Ectodermal cell (in vitro differentiated cells): ENCODE results near the gene ALX3. TPM values are rescaled to one million over a fixed set of nuclear protein-coding genes. Genes with fewer than 3 reads are reported as not detected.

Source experiments
- H3K27ac ChIP-seq: 2 replicates; pipeline ENCODE4 v1.7.0; 2013; ENCODE audit warnings: mild to moderate bottlenecking, low read depth, low read length; ENCODE audit not compliant: insufficient read depth, poor library complexity, severe bottlenecking
- H3K27me3 ChIP-seq: 2 replicates; pipeline ENCODE4 v1.7.0; 2013; ENCODE audit warnings: mild to moderate bottlenecking, low read length; ENCODE audit not compliant: insufficient read depth, control insufficient read depth, poor library complexity, severe bottlenecking
- H3K36me3 ChIP-seq: one replicate; pipeline ENCODE4 v1.7.0; 2013; ENCODE audit warnings: low read length; ENCODE audit not compliant: control insufficient read depth, insufficient read depth
- H3K4me1 ChIP-seq: one replicate; pipeline ENCODE4 v1.7.0; 2013; ENCODE audit warnings: low read length; ENCODE audit not compliant: control insufficient read depth, insufficient read depth
- H3K4me3 ChIP-seq: 2 replicates; pipeline ENCODE4 v1.7.0; 2013; ENCODE audit warnings: low read depth, low read length, control low read depth; ENCODE audit not compliant: insufficient read depth
- H3K9me3 ChIP-seq: 2 replicates; pipeline ENCODE4 v1.7.0; 2013; ENCODE audit warnings: mild to moderate bottlenecking, low read length, moderate library complexity; ENCODE audit not compliant: control insufficient read depth
- WGBS, 2 experiments: methylation state at CpG; one replicate each; pipeline ENCODE4 v1.1.7; 2013; ENCODE audit warnings: missing lambda C conversion rate in 2 of 2; 5-methylcytosine and 5-hydroxymethylcytosine counted together
- polyA plus RNA-seq, 4 experiments: library from polyadenylated mRNA; stranded (reverse); fragments of 50-300 nt; gene quantifications; one replicate each; pipeline ENCODE4 v1.2.3, GENCODE V29; 2013

ALX3 gene
- not detected for polyA plus RNA-seq (2013, experiment 1 of 4)
- not detected for polyA plus RNA-seq (2013, experiment 2 of 4)
- 0.16 TPM for polyA plus RNA-seq (2013, experiment 3 of 4)
- not detected for polyA plus RNA-seq (2013, experiment 4 of 4)

- WGBS, 2 experiments, result 7 to 8% methylated on average over 27 of the region's 27 CpGs
Measured at GRCh38 chr1:110070671-110071242, at the start of gene ALX3. Gene ALX3, minus strand, starts transcription at chr1:110070672. Its CDS starts 60 bp downstream, at chr1:110070612.

DNA sequence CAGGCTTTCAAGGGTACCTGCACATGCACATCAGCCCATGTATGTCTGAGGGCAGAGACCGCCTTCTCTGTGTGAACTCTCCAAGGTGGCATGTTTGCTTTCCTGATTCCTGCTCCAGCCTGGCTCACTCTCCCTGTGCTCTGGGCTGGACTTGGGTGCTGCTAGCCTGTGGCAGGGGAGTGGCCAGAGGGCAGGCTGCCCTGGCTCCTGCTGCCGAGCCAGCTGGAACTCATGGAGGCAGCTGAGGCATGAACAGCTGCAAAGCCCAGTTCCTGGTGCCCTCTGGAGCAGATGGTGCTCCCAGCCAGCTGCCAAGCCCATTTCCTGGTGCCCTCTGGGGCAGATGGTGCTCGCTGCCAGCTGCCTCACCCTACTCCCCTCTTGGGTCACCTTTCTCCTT is 49.4 kb upstream of the ALX3 start:
- WGBS, 2 experiments, result 93 to 94% methylated on average over 2 of the region's 3 CpGs
- H3K27ac ChIP-seq, result no peak overlapping the region

More at GRCh38 chr1:110070671-110071242, at the start of gene ALX3:
- no peaks in the 10 kb centered on the region for H3K36me3 ChIP-seq
- H3K27ac ChIP-seq, result no peak within 1 kb of the TSS
- peaks cover 93% of the 10 kb centered on the region for H3K27me3 ChIP-seq
- H3K4me3 ChIP-seq, result peak within 1 kb of the TSS; percentile 23
- peaks cover 13% of the 10 kb centered on the region for H3K4me1 ChIP-seq
- no peaks in the 10 kb centered on the region for H3K9me3 ChIP-seq

DNA sequence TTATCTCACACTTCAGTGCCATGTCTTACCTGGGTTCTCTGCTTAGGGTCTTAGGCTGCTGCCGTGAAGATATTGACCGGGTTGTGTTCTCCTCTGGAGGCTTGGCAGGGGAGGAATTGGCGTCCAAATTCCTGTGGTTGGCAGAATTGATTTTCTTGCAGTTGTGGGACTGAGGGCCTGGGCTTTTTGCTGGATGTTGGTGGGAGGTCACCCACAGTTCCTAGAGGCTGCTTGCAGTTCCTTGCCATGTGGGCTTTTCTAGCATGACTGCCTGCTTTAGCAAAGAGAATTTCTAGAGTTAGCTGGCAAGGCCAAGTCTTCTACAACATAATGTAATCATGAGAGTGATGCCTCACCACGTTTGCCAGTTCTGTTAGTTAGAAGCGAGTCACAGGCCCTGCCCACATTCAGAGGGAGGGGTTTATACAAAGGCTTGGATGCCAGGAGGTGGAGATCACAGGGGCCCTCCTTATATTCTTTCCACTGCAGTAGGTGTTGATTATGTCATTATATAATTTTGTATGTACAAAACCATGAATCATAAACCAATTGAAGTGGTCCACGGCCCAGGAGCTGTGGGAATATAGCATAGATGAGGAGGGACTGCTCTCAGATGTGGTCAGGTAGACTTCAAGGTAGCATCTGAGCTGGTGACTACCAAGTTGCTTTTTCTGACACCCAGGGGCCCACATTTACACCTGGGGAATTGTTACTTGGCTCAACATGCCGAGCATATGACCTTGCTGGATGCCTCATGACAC is 48.3 kb upstream of the ALX3 start:
- Histone ChIP-seq H3K9me3 (no peaks in the 10 kb centered on the region), H3K27me3 (no peaks in the 10 kb centered on the region), H3K4me3 (no peak overlapping the region), H3K36me3 (no peaks in the 10 kb centered on the region), H3K27ac (no peak overlapping the region), H3K4me1 (no peaks in the 10 kb centered on the region)
- 80 to 81% methylated on average over 7 of the region's 7 CpGs for WGBS, 2 experiments

More for the DNA sequence above, 49.4 kb upstream of the ALX3 start:
- Histone ChIP-seq H3K4me1 (no peaks in the 10 kb centered on the region), H3K27me3 (no peaks in the 10 kb centered on the region), H3K9me3 (no peaks in the 10 kb centered on the region), H3K36me3 (no peaks in the 10 kb centered on the region), H3K4me3 (no peak overlapping the region)

GRCh38 chr1:110114784-110115183 is 44.3 kb upstream of the ALX3 start:
- Histone ChIP-seq H3K36me3 (no peaks in the 10 kb centered on the region), H3K27me3 (no peaks in the 10 kb centered on the region), H3K9me3 (no peaks in the 10 kb centered on the region), H3K4me3 (no peak overlapping the region), H3K4me1 (no peaks in the 10 kb centered on the region), H3K27ac (no peak overlapping the region)
- WGBS, 2 experiments, result 50 to 51% methylated on average over 5 of the region's 5 CpGs

DNA sequence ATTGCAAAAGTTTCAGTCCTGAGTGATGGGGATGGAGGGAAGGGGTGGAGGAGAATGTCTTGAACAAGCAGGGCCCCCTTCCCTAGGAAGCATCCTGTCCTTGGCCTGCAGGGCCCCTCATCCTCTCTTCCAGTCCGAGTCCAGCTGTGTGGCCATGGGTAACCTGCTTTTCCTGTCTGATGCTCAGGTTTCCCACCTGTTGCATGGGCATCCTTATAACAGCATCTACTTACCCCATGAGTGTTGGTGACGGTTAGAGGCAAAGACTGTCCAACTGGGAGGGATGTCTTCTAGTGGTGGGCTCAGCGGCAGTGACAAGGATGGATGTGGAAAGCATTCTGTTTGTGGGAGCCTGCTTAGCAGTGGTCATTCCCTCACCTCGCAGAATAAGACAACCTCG is 43.7 kb upstream of the ALX3 start:
- Histone ChIP-seq H3K27ac (no peak overlapping the region), H3K9me3 (no peaks in the 10 kb centered on the region), H3K27me3 (no peaks in the 10 kb centered on the region), H3K4me1 (no peaks in the 10 kb centered on the region), H3K36me3 (no peaks in the 10 kb centered on the region), H3K4me3 (no peak overlapping the region)
- 90 to 92% methylated on average over 5 of the region's 5 CpGs for WGBS, 2 experiments

GRCh38 chr1:110113551-110113950 is 43.1 kb upstream of the ALX3 start:
- no peaks in the 10 kb centered on the region for H3K9me3 ChIP-seq
- H3K27me3 ChIP-seq, result no peaks in the 10 kb centered on the region
- no peak overlapping the region for H3K4me3 ChIP-seq
- H3K36me3 ChIP-seq, result no peaks in the 10 kb centered on the region
- H3K27ac ChIP-seq, result no peak overlapping the region
- no peaks in the 10 kb centered on the region for H3K4me1 ChIP-seq
- WGBS, 2 experiments, result 81 to 83% methylated on average over 5 of the region's 5 CpGs

- WGBS, 2 experiments, result 87 to 90% methylated on average over 9 of the region's 9 CpGs
- H3K4me3 ChIP-seq, result no peak overlapping the region
- no peaks in the 10 kb centered on the region for H3K4me1 ChIP-seq
- no peak overlapping the region for H3K27ac ChIP-seq
- H3K9me3 ChIP-seq, result no peaks in the 10 kb centered on the region
- H3K27me3 ChIP-seq, result no peaks in the 10 kb centered on the region
- no peaks in the 10 kb centered on the region for H3K36me3 ChIP-seq
Measured at GRCh38 chr1:110112656-110113055, 42.2 kb upstream of the ALX3 start.

GRCh38 chr1:110112143-110112542 is 41.7 kb upstream of the ALX3 start, which contains the start of gene UBL4B:
Gene UBL4B, plus strand, starts transcription at chr1:110112443. Its CDS starts 92 bp downstream, at chr1:110112535.
- Histone ChIP-seq H3K4me3 (no peak within 1 kb of the TSS), H3K27ac (no peak within 1 kb of the TSS), H3K27me3 (no peaks in the 10 kb centered on the region), H3K4me1 (no peaks in the 10 kb centered on the region), H3K9me3 (no peaks in the 10 kb centered on the region), H3K36me3 (no peaks in the 10 kb centered on the region)
- WGBS, 2 experiments, result 93 to 94% methylated on average over 5 of the region's 5 CpGs

DNA sequence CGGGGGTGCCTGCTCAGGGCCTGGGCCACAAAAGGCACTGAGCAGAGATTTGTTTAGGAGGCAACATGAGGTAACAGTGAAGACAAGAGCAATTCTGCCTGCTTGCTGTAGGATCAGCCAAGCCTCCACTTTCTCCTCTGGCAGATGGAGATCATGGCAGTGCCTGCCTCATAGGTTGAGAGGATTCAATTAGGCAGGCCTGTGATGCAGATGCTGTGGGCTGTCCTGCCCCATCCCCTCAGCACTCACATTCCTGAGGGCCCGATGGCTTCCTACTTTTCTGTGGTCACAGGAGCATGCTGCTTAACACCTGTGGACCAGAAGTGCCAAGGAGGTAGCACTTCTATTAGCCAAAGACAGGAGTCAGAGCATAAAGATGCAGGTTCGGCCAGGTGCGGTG is 40.6 kb upstream of the ALX3 start:
- H3K4me1 ChIP-seq, result no peaks in the 10 kb centered on the region
- no peaks in the 10 kb centered on the region for H3K36me3 ChIP-seq
- H3K27ac ChIP-seq, result no peak overlapping the region
- H3K4me3 ChIP-seq, result no peak overlapping the region
- H3K9me3 ChIP-seq, result no peaks in the 10 kb centered on the region
- H3K27me3 ChIP-seq, result no peaks in the 10 kb centered on the region
- 81 to 88% methylated on average over 4 of the region's 4 CpGs for WGBS, 2 experiments

DNA sequence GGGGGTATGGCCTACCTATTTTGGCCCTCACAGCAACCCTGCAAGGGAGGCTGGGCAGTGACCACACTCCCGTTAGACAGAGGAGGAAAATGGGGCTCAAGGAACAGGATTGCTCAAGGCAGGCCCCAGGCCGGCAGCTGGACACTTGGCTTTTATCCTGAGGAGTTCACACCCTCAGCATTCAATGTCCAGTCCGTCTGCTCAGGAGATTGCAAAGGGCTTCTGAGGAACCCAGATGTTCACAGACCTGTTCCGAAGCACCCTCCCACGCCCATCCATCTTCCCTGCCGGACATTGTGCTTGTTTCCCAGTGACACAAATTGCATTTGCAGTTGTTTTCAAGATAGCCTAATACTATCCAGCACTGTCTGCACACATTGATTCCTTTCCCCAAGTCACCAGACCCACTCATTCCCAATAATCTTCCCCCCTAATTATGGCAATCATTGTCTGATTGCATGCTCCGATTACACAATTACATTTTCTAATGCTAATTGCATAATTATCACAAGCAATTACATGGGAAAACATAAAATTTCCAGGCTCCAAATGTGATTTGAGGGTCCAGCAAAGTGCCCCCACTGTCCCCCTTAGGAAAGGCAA is 37.5 kb upstream of the ALX3 start:
- H3K9me3 ChIP-seq, result no peaks in the 10 kb centered on the region
- no peak overlapping the region for H3K4me3 ChIP-seq
- H3K27ac ChIP-seq, result no peak overlapping the region
- no peaks in the 10 kb centered on the region for H3K4me1 ChIP-seq
- 73 to 77% methylated on average over 7 of the region's 7 CpGs for WGBS, 2 experiments
- no peaks in the 10 kb centered on the region for H3K27me3 ChIP-seq
- no peaks in the 10 kb centered on the region for H3K36me3 ChIP-seq
